IMR-90 (cell line): ENCODE measurements around the gene SNX15. TPM values are rescaled to one million over a fixed set of nuclear protein-coding genes. Genes with fewer than 3 reads are reported as not detected.
A peak's percentile ranks its signal among the peaks of the same experiment; 100 is the strongest.

ENCODE experiments used
- ATAC-seq: fragments of 200-7000 bp; cut with Tn5 transposase; 2 replicates; pipeline ENCODE4 v1.9.1; 2020; ENCODE audit warnings: low read depth, mild to moderate bottlenecking, moderate library complexity
- BruUV-seq: library from RNA; stranded (reverse); fragments of 400-500 nt; replicated peaks from 2 replicates; lab custom pipeline; 2021; lab: Mats Ljungman, UMichigan
- CTCF ChIA-PET: fragments of 300-600 bp; formaldehyde crosslinking; extraction: SDS; loops from one replicate; lab custom pipeline; 2021; ENCODE audit warnings: antibody characterized with exemption; lab: Yijun Ruan, JAX
- POLR2A ChIA-PET: fragments of 300-600 bp; sonication (Branson Sonifier 250); formaldehyde crosslinking; loops from one replicate; lab custom pipeline; 2022; ENCODE audit warnings: antibody characterized with exemption; ENCODE audit not compliant: unreplicated experiment; lab: Charles Lee
- DNase-seq: peaks from one replicate; pipeline ENCODE4 v3.0.0; 2013
- H2AFZ ChIP-seq: replicated peaks from 2 replicates; pipeline ENCODE3; 2013; ENCODE audit warnings: low read length, mild to moderate bottlenecking; ENCODE audit not compliant: poor library complexity
- H2AK5ac ChIP-seq: 2 replicates; pipeline ENCODE4 v1.6.1; 2013; ENCODE audit warnings: low read depth, low read length, inconsistent platforms
- H2AK9ac ChIP-seq: replicated peaks from 2 replicates; pipeline ENCODE3; 2013; ENCODE audit warnings: mild to moderate bottlenecking, low read depth, low read length, moderate library complexity; ENCODE audit not compliant: poor library complexity
- H2BK120ac ChIP-seq: 2 replicates; pipeline ENCODE4 v1.6.1; 2013; ENCODE audit warnings: low read depth, low read length, inconsistent platforms
- H2BK15ac ChIP-seq: 3 replicates; pipeline ENCODE4 v1.6.1; 2013; ENCODE audit warnings: low read depth, low read length, inconsistent platforms
- H2BK20ac ChIP-seq: 2 replicates; pipeline ENCODE4 v1.6.1; 2013; ENCODE audit warnings: low read depth, mild to moderate bottlenecking, inconsistent platforms, low read length, moderate library complexity
- H2BK5ac ChIP-seq: 2 replicates; pipeline ENCODE4 v1.6.1; 2013; ENCODE audit warnings: mild to moderate bottlenecking, low read depth, low read length, inconsistent platforms; ENCODE audit not compliant: poor library complexity, severe bottlenecking
- H3K14ac ChIP-seq: replicated peaks from 2 replicates; pipeline ENCODE4 v1.6.1; 2013; ENCODE audit warnings: low read depth, low read length, inconsistent platforms
- H3K18ac ChIP-seq: 2 replicates; pipeline ENCODE4 v1.6.1; 2013; ENCODE audit warnings: low read depth, low read length, control low read depth
- H3K23ac ChIP-seq: 2 replicates; pipeline ENCODE4 v1.6.1; 2013; ENCODE audit warnings: low read depth, low read length, inconsistent platforms
- H3K27ac ChIP-seq: 2 replicates; pipeline ENCODE4 v1.5.1; 2013; ENCODE audit warnings: mild to moderate bottlenecking, control low read depth, low read length; ENCODE audit not compliant: insufficient read depth
- H3K27me3 ChIP-seq: 2 replicates; pipeline ENCODE4 v1.6.1; 2013; ENCODE audit warnings: low read length; ENCODE audit not compliant: control insufficient read depth, insufficient read depth
- H3K36me3 ChIP-seq: 2 replicates; pipeline ENCODE4 v1.6.1; 2013; ENCODE audit warnings: low read length, mixed read lengths; ENCODE audit not compliant: control insufficient read depth, insufficient read depth
- H3K4ac ChIP-seq: 2 replicates; pipeline ENCODE4 v1.6.1; 2013; ENCODE audit warnings: low read depth, low read length, inconsistent platforms
- H3K4me1 ChIP-seq: 2 replicates; pipeline ENCODE4 v1.6.1; 2013; ENCODE audit warnings: low read length, mixed read lengths; ENCODE audit not compliant: control insufficient read depth, insufficient read depth
- H3K4me2 ChIP-seq: 2 replicates; pipeline ENCODE4 v1.6.1; 2013; ENCODE audit warnings: low read depth, mild to moderate bottlenecking, control low read depth, low read length, moderate library complexity
- H3K4me3 ChIP-seq: 2 replicates; pipeline ENCODE4 v1.5.1; 2013; ENCODE audit warnings: low read depth, mild to moderate bottlenecking, control low read depth, low read length, moderate library complexity; ENCODE audit not compliant: insufficient read depth
- H3K56ac ChIP-seq: 2 replicates; pipeline ENCODE4 v1.6.1; 2013; ENCODE audit warnings: low read length, inconsistent platforms; ENCODE audit not compliant: insufficient read depth; ENCODE audit errors: extremely low read depth
- H3K79me1 ChIP-seq, 2 experiments: 2 replicates each; pipeline ENCODE4 v1.6.1; 2013; ENCODE audit warnings: low read length in 2 of 2, inconsistent platforms in 1 of 2, low read depth in 1 of 2
- H3K9ac ChIP-seq: 2 replicates; pipeline ENCODE4 v1.6.1; 2013; ENCODE audit warnings: low read depth, low read length, control low read depth
- H3K9me1 ChIP-seq: 2 replicates; pipeline ENCODE4 v1.6.1; 2013; ENCODE audit warnings: low read length, inconsistent platforms; ENCODE audit not compliant: insufficient read depth
- H3K9me3 ChIP-seq: 2 replicates; pipeline ENCODE4 v1.6.1; 2013; ENCODE audit warnings: low read length; ENCODE audit not compliant: control insufficient read depth, insufficient read depth
- H4K20me1 ChIP-seq: 2 replicates; pipeline ENCODE4 v1.6.1; 2013; ENCODE audit warnings: low read length, inconsistent platforms; ENCODE audit not compliant: insufficient read depth
- H4K5ac ChIP-seq: 2 replicates; pipeline ENCODE4 v1.6.1; 2013; ENCODE audit warnings: mild to moderate bottlenecking, low read depth, low read length, control low read depth
- H4K8ac ChIP-seq, 2 experiments: 2 replicates each; pipeline ENCODE4 v1.6.1; 2013; ENCODE audit warnings: low read depth in 2 of 2, low read length in 2 of 2, control low read depth in 1 of 2, inconsistent platforms in 1 of 2
- H4K91ac ChIP-seq: 2 replicates; pipeline ENCODE4 v1.6.1; 2013; ENCODE audit warnings: low read depth, low read length, inconsistent platforms; ENCODE audit not compliant: insufficient read depth
- BHLHE40 ChIP-seq: fragments of 150-350 bp; IDR thresholded peaks from 2 replicates; pipeline ENCODE4 v1.6.1; 2016; ENCODE audit warnings: mild to moderate bottlenecking, low read depth, low read length
- CEBPB ChIP-seq: IDR thresholded peaks from 2 replicates; pipeline ENCODE4 v1.6.1; 2012; ENCODE audit warnings: low read depth, low read length, improper control_type of control experiment
- CHD1 ChIP-seq: IDR thresholded peaks from 2 replicates; pipeline ENCODE4 v1.6.1; 2012; ENCODE audit warnings: low read depth, low read length, improper control_type of control experiment
- CTCF ChIP-seq: conservative IDR thresholded peaks from 2 replicates; pipeline ENCODE4 v1.5.1; 2012; ENCODE audit warnings: mild to moderate bottlenecking, low read depth, low read length, improper control_type of control experiment
- FOS ChIP-seq: fragments of 150-350 bp; IDR thresholded peaks from 2 replicates; pipeline ENCODE4 v1.6.1; 2016; ENCODE audit warnings: low read depth, low read length
- MAFK ChIP-seq: IDR thresholded peaks from 2 replicates; pipeline ENCODE4 v1.6.1; 2012; ENCODE audit warnings: low read depth, low read length, improper control_type of control experiment
- MAZ ChIP-seq: IDR thresholded peaks from 2 replicates; pipeline ENCODE4 v1.6.1; 2012; ENCODE audit warnings: low read depth, mild to moderate bottlenecking, low read length, improper control_type of control experiment, moderate library complexity, borderline replicate concordance
- MXI1 ChIP-seq: IDR thresholded peaks from 2 replicates; pipeline ENCODE4 v1.6.1; 2012; ENCODE audit warnings: low read depth, mild to moderate bottlenecking, low read length, moderate library complexity, borderline replicate concordance
- NFE2L2 ChIP-seq: fragments of 150-350 bp; IDR thresholded peaks from 2 replicates; pipeline ENCODE4 v1.6.1; 2016; ENCODE audit warnings: low read depth, mild to moderate bottlenecking, low read length
- RAD21 ChIP-seq: IDR thresholded peaks from 2 replicates; pipeline ENCODE4 v1.6.1; 2012; ENCODE audit warnings: low read length, improper control_type of control experiment
- WGBS, 2 experiments: methylation state at CpG; one replicate each; pipeline versions ENCODE4 v1.1.5 to v1.1.7; 2013; ENCODE audit warnings: missing lambda C conversion rate in 2 of 2; ENCODE audit not compliant: insufficient read length in 1 of 2; ENCODE audit errors: extremely low coverage in 2 of 2; 5-methylcytosine and 5-hydroxymethylcytosine counted together
- dilution Hi-C: fragments of 300-500 bp; cut with HindIII; formaldehyde crosslinking; loops from one replicate; pipeline ENCODE4 v1.14.3; 2018; ENCODE audit warnings: low sequenced_read_pairs; ENCODE audit not compliant: unreplicated experiment
- in situ Hi-C: fragments of 300-500 bp; cut with MboI; formaldehyde crosslinking; loops from 3 replicates; pipeline ENCODE4 v1.14.3; 2019; ENCODE audit warnings: low sequenced_read_pairs, inconsistent platforms, mixed read lengths
- intact Hi-C: fragments of 100-400 bp; cut with micrococcal nuclease; formaldehyde crosslinking; loops from 2 replicates; pipeline ENCODE4 v1.10.0; 2022
- polyA plus RNA-seq, 3 experiments: library from polyadenylated mRNA; depleted of rRNA; stranded (reverse); fragments of >200 nt; gene quantifications; 2 replicates each; pipeline ENCODE4 v1.2.3, GENCODE V29; 2012; ENCODE audit warnings: low replicate concordance in 1 of 3
- total RNA-seq: library from RNA; depleted of rRNA; stranded (reverse); fragments of >200 nt; gene quantifications from 2 replicates; pipeline ENCODE4 v1.2.3, GENCODE V29; 2012

SNX15 gene
- total and polyA plus RNA-seq, 2 of the 4 experiments (the other 2 are of a cell fraction), result 9.0 to 16.3 TPM

- TF ChIP-seq MXI1 (peak; percentile 98), MAZ (peak; percentile 69; the same call in 1 of the 2 replicates)
These were observed 56.8 kb downstream of the SNX15 start, which contains the start of the genes CDCA5 and ZFPL1 (continued) for GRCh38 chr11:65083834-65084597.

DNA sequence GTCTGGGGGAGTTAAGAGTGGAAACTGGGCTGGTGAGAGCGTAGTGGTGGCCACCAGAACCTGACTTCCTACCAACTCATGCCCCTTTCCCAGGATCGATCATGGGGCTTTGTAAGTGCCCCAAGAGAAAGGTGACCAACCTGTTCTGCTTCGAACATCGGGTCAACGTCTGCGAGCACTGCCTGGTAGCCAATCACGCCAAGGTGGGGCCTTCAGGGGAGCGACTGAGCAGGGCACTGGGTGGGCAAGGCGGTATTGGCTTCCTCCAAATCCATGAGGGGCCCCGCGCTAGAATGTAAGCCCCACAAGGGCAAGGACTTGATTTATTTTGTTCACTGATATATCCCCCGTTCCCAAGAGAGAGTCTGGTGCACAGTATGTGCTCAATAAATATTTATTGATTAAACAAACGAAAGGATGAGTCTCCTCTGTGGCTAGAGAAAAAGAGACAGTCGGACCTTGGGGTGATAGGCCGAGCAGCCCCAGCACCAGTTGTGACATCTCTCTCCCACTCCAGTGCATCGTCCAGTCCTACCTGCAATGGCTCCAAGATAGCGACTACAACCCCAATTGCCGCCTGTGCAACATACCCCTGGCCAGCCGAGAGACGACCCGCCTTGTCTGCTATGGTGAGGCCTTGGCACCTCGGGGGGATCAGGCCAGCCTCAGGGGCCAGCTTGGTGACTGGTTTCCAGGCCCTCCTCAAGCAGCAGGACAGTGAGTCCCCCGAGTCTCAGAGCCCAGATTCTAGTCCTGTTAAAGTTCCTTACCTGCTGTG lies 57.5 kb downstream of the SNX15 start:
- Histone ChIP-seq H3K18ac (peak overlapping the region; percentile 0; the same call in 1 of the 2 replicates), H2AK9ac (peak overlapping the region; percentile 94), H3K27ac (peak overlapping the region; percentile 100), H3K9me1 (no peaks in the 10 kb centered on the region; the same call in 1 of the 2 replicates), H3K79me1 (peaks cover 40 to 54% of the 10 kb centered on the region in 2 experiments), H4K8ac (peak overlapping the region; percentile 93 to 94), H4K5ac (peak overlapping the region; percentile 90), H2BK120ac (peak overlapping the region; percentile 9), H4K91ac (peak overlapping the region; percentile 88), H3K9me3 (no peaks in the 10 kb centered on the region), H2AFZ (peak overlapping the region; percentile 83), H3K14ac (peak overlapping the region; percentile 92), H4K20me1 (no peaks in the 10 kb centered on the region; the same call in 1 of the 2 replicates), H3K36me3 (peaks cover 34% of the 10 kb centered on the region), H3K23ac (peak overlapping the region; percentile 79; the same call in 1 of the 2 replicates), H2BK5ac (peak overlapping the region; percentile 25), H3K4me1 (peaks cover 4% of the 10 kb centered on the region; the same call in 1 of the 2 replicates), H2BK15ac (no peak overlapping the region), H3K27me3 (no peaks in the 10 kb centered on the region), H2BK20ac (no peak overlapping the region), H2AK5ac (peak overlapping the region; percentile 93), H3K4me2 (peak overlapping the region; percentile 95), H3K4ac (peak overlapping the region; percentile 96), H3K9ac (peak overlapping the region; percentile 99), H3K4me3 (peak overlapping the region; percentile 89), H3K56ac (peak overlapping the region; percentile 76)
- ChIA-PET POLR2A (interaction anchor here (1.7 kb wide), 1 partner anchor 12 kb away, joined by 4 read pairs; no protein-coding TSS in a partner anchor), CTCF (no interaction called here)
- dilution Hi-C loops, result no loop called here
- TF ChIP-seq BHLHE40, result no peak
- no peak for TF ChIP-seq FOS
- TF ChIP-seq MAZ, result no peak
- no peak for TF ChIP-seq RAD21
- no peak for TF ChIP-seq CTCF
- TF ChIP-seq CEBPB, result no peak
- no peak for TF ChIP-seq MAFK
- TF ChIP-seq MXI1, result no peak
- no peak for TF ChIP-seq NFE2L2
- TF ChIP-seq CHD1, result no peak
- in situ Hi-C loops, result no loop called here
- 17% methylated on average over 6 of the region's 23 CpGs; no CpG with 5 or more reads in 1 of the 2 experiments for WGBS, 2 experiments
- ATAC-seq, result peak; percentile 7; the same call in 1 of the 2 replicates
- DNase-seq, result no peak
- intact Hi-C loops, result loop anchor here (1.0 to 2.0 kb wide), 2 partner anchors 12 to 44 kb away; partner anchors contain the start of genes SAC3D1 and VPS51
- BruUV-seq, result TSS peak; percentile 53
